ENCODE data around the gene KDF1. TPM values are rescaled to one million over a fixed set of nuclear protein-coding genes. Genes with fewer than 3 reads are reported as not detected.

Gene KDF1
- total RNA-seq, 1 donor from 2014 or later, result 1.2 TPM

DNA sequence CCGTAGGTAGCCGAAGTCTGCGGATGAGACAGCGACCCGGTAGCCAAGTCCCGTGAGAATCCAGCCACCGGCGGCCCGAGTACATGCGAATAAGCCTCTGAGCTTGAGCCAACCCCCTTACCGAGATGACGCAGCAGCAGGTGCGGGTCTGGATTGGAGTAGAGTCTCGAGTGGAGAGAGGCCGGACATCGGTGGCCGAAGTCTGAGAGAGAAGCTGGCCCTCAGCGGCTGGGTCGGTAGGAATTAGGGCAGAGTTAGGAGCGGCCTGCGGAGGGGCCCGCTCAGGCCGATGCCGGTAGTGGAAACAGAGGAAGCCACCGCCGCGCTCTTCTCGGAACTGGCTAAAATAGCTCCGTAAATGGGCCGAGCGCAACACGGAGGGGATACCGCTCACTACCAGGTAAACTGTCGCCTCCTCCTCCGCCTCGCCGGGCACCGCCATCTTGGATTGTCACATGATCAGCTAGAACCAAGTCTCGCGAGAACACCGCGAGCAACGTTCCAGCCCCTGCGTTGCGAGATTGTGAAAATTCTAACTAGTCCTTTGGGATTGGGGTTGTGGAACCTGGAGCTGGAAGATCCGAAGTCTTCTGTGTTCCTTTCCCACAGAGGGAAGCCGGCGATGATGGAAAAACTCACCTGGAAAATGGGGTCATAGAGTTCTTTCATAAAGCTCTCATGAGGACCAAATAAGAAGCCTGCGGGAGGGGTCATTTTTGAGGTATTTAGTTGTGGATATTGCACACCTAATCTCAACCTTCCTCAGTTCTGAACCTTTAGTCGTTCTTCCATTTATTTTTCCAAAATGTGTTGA is 60.1 kb downstream of the KDF1 start, which contains the start of gene GPATCH3:
Gene GPATCH3 (minus strand): TSS at position 467 of the 814 bp plus-strand sequence. CDS start 25 bp downstream, at position 442.
- H3K4me3 Mint-ChIP-seq (ENCODE audit: unreplicated experiment), result peak within 1 kb of the TSS; percentile 96
- TF ChIP-seq, protein P1, sequence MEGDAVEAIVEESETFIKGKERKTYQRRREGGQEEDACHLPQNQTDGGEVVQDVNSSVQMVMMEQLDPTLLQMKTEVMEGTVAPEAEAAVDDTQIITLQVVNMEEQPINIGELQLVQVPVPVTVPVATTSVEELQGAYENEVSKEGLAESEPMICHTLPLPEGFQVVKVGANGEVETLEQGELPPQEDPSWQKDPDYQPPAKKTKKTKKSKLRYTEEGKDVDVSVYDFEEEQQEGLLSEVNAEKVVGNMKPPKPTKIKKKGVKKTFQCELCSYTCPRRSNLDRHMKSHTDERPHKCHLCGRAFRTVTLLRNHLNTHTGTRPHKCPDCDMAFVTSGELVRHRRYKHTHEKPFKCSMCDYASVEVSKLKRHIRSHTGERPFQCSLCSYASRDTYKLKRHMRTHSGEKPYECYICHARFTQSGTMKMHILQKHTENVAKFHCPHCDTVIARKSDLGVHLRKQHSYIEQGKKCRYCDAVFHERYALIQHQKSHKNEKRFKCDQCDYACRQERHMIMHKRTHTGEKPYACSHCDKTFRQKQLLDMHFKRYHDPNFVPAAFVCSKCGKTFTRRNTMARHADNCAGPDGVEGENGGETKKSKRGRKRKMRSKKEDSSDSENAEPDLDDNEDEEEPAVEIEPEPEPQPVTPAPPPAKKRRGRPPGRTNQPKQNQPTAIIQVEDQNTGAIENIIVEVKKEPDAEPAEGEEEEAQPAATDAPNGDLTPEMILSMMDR (IDR thresholded peaks at IDR 0.05; ENCODE audit: partially characterized antibody, unreplicated experiment), result no peak
- H3K27ac Mint-ChIP-seq (ENCODE audit: unreplicated experiment), result peak within 1 kb of the TSS; percentile 89
- peak; percentile 91 for DNase-seq
- peaks cover 6% of the 10 kb centered on the region for H3K4me1 Mint-ChIP-seq (ENCODE audit: low read depth, unreplicated experiment)
- no peaks in the 10 kb centered on the region for H3K27me3 Mint-ChIP-seq (ENCODE audit: unreplicated experiment)
- H3K9me3 Mint-ChIP-seq (ENCODE audit: unreplicated experiment), result peaks cover 10% of the 10 kb centered on the region
- H3K36me3 Mint-ChIP-seq (ENCODE audit: unreplicated experiment), result no peaks in the 10 kb centered on the region

Other genes starting within 250 kb of the KDF1 start
- gene PIGV, start 172.5 kb downstream of the KDF1 start, total RNA-seq (ENCODE audit: unreplicated experiment), result 6.7 TPM
- gene ZDHHC18, start 133.8 kb downstream of the KDF1 start, total RNA-seq (ENCODE audit: unreplicated experiment), result 52.6 TPM
- 0.42 TPM for gene SFN, start 97.3 kb downstream of the KDF1 start, total RNA-seq (ENCODE audit: unreplicated experiment)
- 21.4 TPM for gene GPN2, start 70.2 kb downstream of the KDF1 start, total RNA-seq (ENCODE audit: unreplicated experiment)
- 17.3 TPM for gene GPATCH3, start 60.0 kb downstream of the KDF1 start, total RNA-seq (ENCODE audit: unreplicated experiment)
- gene NR0B2, start 46.5 kb downstream of the KDF1 start, total RNA-seq (ENCODE audit: unreplicated experiment), result not detected
- gene NUDC, start 38.7 kb downstream of the KDF1 start, total RNA-seq (ENCODE audit: unreplicated experiment), result 53.2 TPM
- gene TRNP1, start 33.2 kb upstream of the KDF1 start, total RNA-seq (ENCODE audit: unreplicated experiment), result 13.9 TPM
- gene TENT5B, start 52.4 kb upstream of the KDF1 start, total RNA-seq (ENCODE audit: unreplicated experiment), result 1.5 TPM
- 16.7 TPM for gene SLC9A1, start 194.7 kb upstream of the KDF1 start, total RNA-seq (ENCODE audit: unreplicated experiment)